Ascending aorta (tissue), 2 donors: ENCODE measurements around the gene RAB3GAP2. TPM values are rescaled to one million over a fixed set of nuclear protein-coding genes. Genes with fewer than 3 reads are reported as not detected.

Experiments used
- DNase-seq, 2 donors: peaks; one replicate each; pipeline ENCODE4 v3.0.0-alpha.2; 2019; ENCODE audit warnings: low spot score in 2 of 2
- H3K27ac ChIP-seq, 2 donors: fragments of 200-600 bp; sonication (generic); one replicate each; pipeline ENCODE4 v1.5.1; 2016 to 2017; ENCODE audit warnings: mild to moderate bottlenecking in 1 of 2
- H3K27me3 ChIP-seq: fragments of 200-600 bp; sonication (generic); one replicate; pipeline ENCODE4 v1.5.1; 2017
- H3K36me3 ChIP-seq, 2 donors: fragments of 200-600 bp; sonication (generic); one replicate each; pipeline ENCODE4 v1.5.1; 2016
- H3K4me1 ChIP-seq, 2 donors: fragments of 200-600 bp; sonication (generic); one replicate each; pipeline ENCODE4 v1.5.1; 2016 to 2017; ENCODE audit warnings: mild to moderate bottlenecking in 1 of 2
- H3K4me3 ChIP-seq, 2 donors: fragments of 200-600 bp; sonication (generic); one replicate each; pipeline ENCODE4 v1.5.1; 2016 to 2017; ENCODE audit warnings: mild to moderate bottlenecking in 1 of 2
- H3K9me3 ChIP-seq, 2 donors: fragments of 200-600 bp; sonication (generic); one replicate each; pipeline ENCODE4 v1.5.1; 2016
- intact Hi-C: fragments of 100-400 bp; cut with DNase I; formaldehyde crosslinking; loops from one replicate; pipeline ENCODE4 v1.15.1; 2023
- total RNA-seq: library from RNA; depleted of rRNA; stranded (reverse); fragments of >200 nt; gene quantifications from one replicate; pipeline ENCODE4 v1.1.0, GENCODE V29; 2016
- TF ChIP-seq, protein P1 (sequence below), 3 experiments: fragments of 200-600 bp in 2 of 3; fragments of 450-650 bp in 1 of 3; sonication (generic) in 2 of 3; IDR thresholded peaks; one replicate each; pipeline ENCODE4 v1.5.1; 2016 to 2019; ENCODE audit warnings: antibody characterized with exemption in 3 of 3, mild to moderate bottlenecking in 1 of 3, moderate library complexity in 1 of 3

Gene RAB3GAP2
- total RNA-seq, 1 donor from 2014 or later, result 9.8 TPM

- Histone ChIP-seq H3K4me3 (no peak overlapping the region), H3K27me3 (no peaks in the 10 kb centered on the region), H3K27ac (no peak overlapping the region), H3K4me1 (no peaks in the 10 kb centered on the region), H3K36me3 (peaks cover 31 to 61% of the 10 kb centered on the region in 2 donors), H3K9me3 (no peaks in the 10 kb centered on the region)
- DNase-seq, result no peak
- TF ChIP-seq, protein P1, sequence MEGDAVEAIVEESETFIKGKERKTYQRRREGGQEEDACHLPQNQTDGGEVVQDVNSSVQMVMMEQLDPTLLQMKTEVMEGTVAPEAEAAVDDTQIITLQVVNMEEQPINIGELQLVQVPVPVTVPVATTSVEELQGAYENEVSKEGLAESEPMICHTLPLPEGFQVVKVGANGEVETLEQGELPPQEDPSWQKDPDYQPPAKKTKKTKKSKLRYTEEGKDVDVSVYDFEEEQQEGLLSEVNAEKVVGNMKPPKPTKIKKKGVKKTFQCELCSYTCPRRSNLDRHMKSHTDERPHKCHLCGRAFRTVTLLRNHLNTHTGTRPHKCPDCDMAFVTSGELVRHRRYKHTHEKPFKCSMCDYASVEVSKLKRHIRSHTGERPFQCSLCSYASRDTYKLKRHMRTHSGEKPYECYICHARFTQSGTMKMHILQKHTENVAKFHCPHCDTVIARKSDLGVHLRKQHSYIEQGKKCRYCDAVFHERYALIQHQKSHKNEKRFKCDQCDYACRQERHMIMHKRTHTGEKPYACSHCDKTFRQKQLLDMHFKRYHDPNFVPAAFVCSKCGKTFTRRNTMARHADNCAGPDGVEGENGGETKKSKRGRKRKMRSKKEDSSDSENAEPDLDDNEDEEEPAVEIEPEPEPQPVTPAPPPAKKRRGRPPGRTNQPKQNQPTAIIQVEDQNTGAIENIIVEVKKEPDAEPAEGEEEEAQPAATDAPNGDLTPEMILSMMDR (IDR thresholded peaks at IDR 0.05), result no peak
- intact Hi-C loops, result no loop called here
Measured at GRCh38 chr1:220203816-220204215, 68.4 kb downstream of the RAB3GAP2 start.

DNA sequence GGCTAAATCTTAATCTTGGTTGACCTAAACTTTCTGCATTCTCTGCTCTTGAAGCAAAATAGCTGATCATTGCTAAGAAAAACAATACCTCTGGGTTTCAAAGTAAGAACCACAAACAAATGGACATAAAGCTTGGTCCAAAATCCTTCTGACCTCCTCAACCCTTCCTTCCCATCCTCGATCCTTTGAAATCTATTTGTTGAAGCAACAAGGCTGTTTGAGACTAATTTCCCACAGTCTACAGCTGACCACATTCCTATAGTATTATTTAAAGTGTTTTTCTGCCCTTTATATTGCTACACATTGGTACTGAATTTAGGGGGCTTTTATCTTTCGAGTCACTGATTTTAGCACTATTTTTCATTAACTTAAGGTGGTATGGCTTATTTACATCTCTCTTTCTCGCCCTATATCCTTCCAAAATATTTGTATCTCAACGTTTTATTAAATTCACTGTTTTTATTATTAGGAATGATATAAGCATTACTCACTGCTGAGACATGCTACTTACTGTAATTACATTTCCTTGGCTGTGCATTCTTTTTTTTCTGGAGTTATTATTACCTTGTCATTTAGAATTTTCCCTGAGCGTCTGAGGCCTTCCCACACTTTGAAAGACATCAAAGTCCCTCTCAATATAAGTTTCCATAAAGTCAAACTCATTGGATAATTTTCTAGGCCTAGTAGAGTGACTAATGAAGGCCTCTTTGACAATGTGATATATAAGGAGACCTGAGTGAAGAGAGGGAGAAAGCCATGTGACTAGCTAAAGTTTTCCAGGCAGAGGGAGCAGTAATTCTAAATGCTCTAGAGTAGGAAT, 73.9 kb downstream of the RAB3GAP2 start:
- intact Hi-C loops, result no loop called here
- DNase-seq, result no peak
- TF ChIP-seq, protein P1 (IDR thresholded peaks at IDR 0.05), result no peak
- Histone ChIP-seq H3K27ac (no peak overlapping the region), H3K4me1 (no peaks in the 10 kb centered on the region), H3K36me3 (peaks cover 26 to 51% of the 10 kb centered on the region in 2 donors), H3K27me3 (no peaks in the 10 kb centered on the region), H3K9me3 (no peaks in the 10 kb centered on the region), H3K4me3 (no peak overlapping the region)

- intact Hi-C loops, result no loop called here
- Histone ChIP-seq H3K27me3 (no peaks in the 10 kb centered on the region), H3K4me1 (no peaks in the 10 kb centered on the region), H3K4me3 (no peak overlapping the region), H3K27ac (no peak overlapping the region), H3K9me3 (no peaks in the 10 kb centered on the region), H3K36me3 (peaks cover 28 to 47% of the 10 kb centered on the region in 2 donors)
- TF ChIP-seq, protein P1 (IDR thresholded peaks at IDR 0.05), result no peak
- no peak for DNase-seq
Measured at GRCh38 chr1:220195701-220196100, 76.6 kb downstream of the RAB3GAP2 start.

GRCh38 chr1:220189750-220190347, 82.4 kb downstream of the RAB3GAP2 start:
- Histone ChIP-seq H3K27ac (no peak overlapping the region), H3K4me1 (no peaks in the 10 kb centered on the region), H3K27me3 (no peaks in the 10 kb centered on the region), H3K36me3 (peaks cover 37 to 54% of the 10 kb centered on the region in 2 donors), H3K9me3 (no peaks in the 10 kb centered on the region), H3K4me3 (no peak overlapping the region)
- intact Hi-C loops, result no loop called here
- TF ChIP-seq, protein P1 (IDR thresholded peaks at IDR 0.05), result peak in 2 of 3 experiments; percentile 28 to 52
- no peak for DNase-seq

DNA sequence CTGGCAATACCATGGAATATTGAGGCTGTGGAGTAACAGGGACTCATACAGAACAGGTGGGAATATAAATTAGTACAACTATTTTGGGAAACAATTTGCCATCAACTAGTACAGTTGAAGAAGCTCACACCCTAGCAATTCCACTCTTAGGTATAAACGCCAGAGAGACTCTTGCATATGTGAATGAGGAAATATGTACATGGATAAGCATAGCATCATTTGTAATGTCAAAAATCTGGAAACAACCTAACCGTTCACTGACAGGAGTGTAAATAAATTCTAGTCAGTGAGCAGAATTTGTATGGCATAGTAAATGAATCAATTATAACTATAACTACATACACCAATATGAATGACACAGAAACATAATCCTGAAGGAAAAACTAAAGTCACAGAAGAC, 83.7 kb downstream of the RAB3GAP2 start:
- Histone ChIP-seq H3K9me3 (no peaks in the 10 kb centered on the region), H3K4me1 (no peaks in the 10 kb centered on the region), H3K27ac (no peak overlapping the region), H3K4me3 (no peak overlapping the region), H3K27me3 (no peaks in the 10 kb centered on the region), H3K36me3 (peaks cover 33 to 46% of the 10 kb centered on the region in 2 donors)
- TF ChIP-seq, protein P1 (IDR thresholded peaks at IDR 0.05), result no peak
- no peak for DNase-seq
- intact Hi-C loops, result no loop called here
